ENCODE measurements around the gene HOXA4.

- TF ChIP-seq POLR2A (IDR thresholded peaks at IDR 0.05; ENCODE audit: borderline replicate concordance, extremely low read depth, insufficient read depth, insufficient read length) (no peak), EZH2 (IDR thresholded peaks at IDR 0.05) (no peak), POLR2AphosphoS5 (IDR thresholded peaks at IDR 0.05; ENCODE audit: low read depth, low read length) (no peak), RAD21 (IDR thresholded peaks at IDR 0.05; ENCODE audit: low read depth) (no peak), ZFX (IDR thresholded peaks at IDR 0.05) (no peak), REST (IDR thresholded peaks at IDR 0.05; ENCODE audit: low read depth) (no peak), SIN3A (IDR thresholded peaks at IDR 0.05; ENCODE audit: low read depth) (no peak), FOSL1 (IDR thresholded peaks at IDR 0.05; ENCODE audit: low read depth) (no peak)
- TF ChIP-seq, protein P1, sequence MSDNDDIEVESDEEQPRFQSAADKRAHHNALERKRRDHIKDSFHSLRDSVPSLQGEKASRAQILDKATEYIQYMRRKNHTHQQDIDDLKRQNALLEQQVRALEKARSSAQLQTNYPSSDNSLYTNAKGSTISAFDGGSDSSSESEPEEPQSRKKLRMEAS (IDR thresholded peaks at IDR 0.05), result no peak
- TF ChIP-seq, protein P2, sequence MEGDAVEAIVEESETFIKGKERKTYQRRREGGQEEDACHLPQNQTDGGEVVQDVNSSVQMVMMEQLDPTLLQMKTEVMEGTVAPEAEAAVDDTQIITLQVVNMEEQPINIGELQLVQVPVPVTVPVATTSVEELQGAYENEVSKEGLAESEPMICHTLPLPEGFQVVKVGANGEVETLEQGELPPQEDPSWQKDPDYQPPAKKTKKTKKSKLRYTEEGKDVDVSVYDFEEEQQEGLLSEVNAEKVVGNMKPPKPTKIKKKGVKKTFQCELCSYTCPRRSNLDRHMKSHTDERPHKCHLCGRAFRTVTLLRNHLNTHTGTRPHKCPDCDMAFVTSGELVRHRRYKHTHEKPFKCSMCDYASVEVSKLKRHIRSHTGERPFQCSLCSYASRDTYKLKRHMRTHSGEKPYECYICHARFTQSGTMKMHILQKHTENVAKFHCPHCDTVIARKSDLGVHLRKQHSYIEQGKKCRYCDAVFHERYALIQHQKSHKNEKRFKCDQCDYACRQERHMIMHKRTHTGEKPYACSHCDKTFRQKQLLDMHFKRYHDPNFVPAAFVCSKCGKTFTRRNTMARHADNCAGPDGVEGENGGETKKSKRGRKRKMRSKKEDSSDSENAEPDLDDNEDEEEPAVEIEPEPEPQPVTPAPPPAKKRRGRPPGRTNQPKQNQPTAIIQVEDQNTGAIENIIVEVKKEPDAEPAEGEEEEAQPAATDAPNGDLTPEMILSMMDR (IDR thresholded peaks at IDR 0.05 in 2 of 3, conservative IDR thresholded peaks at IDR 0.05 in 1 of 3; ENCODE audit: borderline replicate concordance in 1 of 3, insufficient read depth in 1 of 3, low read depth in 2 of 3, low read length in 2 of 3), result no peak
Observed at GRCh38 chr7:27145165-27145913, 14.8 kb upstream of the HOXA4 start.
